OCI-LY3 (cell line): Measurements from ENCODE around the gene AUTS2.

Experiments
- H2AFZ ChIP-seq: fragments of 200-600, 300-600 bp; shearing (Covaris generic); 2 replicates; pipeline ENCODE4 v1.6.0; 2014; ENCODE audit warnings: antibody characterized with exemption, low read depth, low read length
- H3K27ac ChIP-seq: fragments of 200-600, 300-600 bp; sonication (generic); 2 replicates; pipeline ENCODE4 v1.5.1; 2014; ENCODE audit warnings: mild to moderate bottlenecking, low read length, moderate library complexity, mixed read lengths
- H3K27me3 ChIP-seq: fragments of 200-600, 300-600 bp; sonication (generic); 2 replicates; pipeline ENCODE4 v1.6.1; 2014; ENCODE audit warnings: low read depth, low read length, mixed read lengths
- H3K36me3 ChIP-seq: fragments of 200-600, 300-600 bp; sonication (generic); replicated peaks from 2 replicates; pipeline ENCODE3; 2014; ENCODE audit warnings: low read depth, low read length, mixed read lengths
- H3K4me1 ChIP-seq: fragments of 300-600, 200-600 bp; sonication (generic); 2 replicates; pipeline ENCODE4 v1.6.1; 2014; ENCODE audit warnings: low read length, mixed read lengths
- H3K4me2 ChIP-seq: fragments of 200-600, 300-600 bp; sonication (generic); 2 replicates; pipeline ENCODE4 v1.6.1; 2014; ENCODE audit warnings: low read length, mixed read lengths
- H3K4me3 ChIP-seq: fragments of 300-600, 200-600 bp; sonication (generic); 2 replicates; pipeline ENCODE4 v1.5.1; 2014; ENCODE audit warnings: antibody characterized with exemption, mild to moderate bottlenecking, low read length, moderate library complexity
- H3K79me2 ChIP-seq: fragments of 300-600, 200-600 bp; shearing (Covaris generic); 2 replicates; pipeline ENCODE4 v1.6.1; 2014; ENCODE audit warnings: mild to moderate bottlenecking, low read length, mixed read lengths
- H3K9ac ChIP-seq: fragments of 300-600, 200-600 bp; shearing (Covaris generic); 2 replicates; pipeline ENCODE4 v1.6.0; 2014; ENCODE audit warnings: mild to moderate bottlenecking, low read length, moderate library complexity
- H3K9me3 ChIP-seq: fragments of 200-600, 300-600 bp; shearing (Covaris generic); 2 replicates; pipeline ENCODE4 v1.6.1; 2014; ENCODE audit warnings: low read length, mixed read lengths; ENCODE audit not compliant: insufficient read depth
- H4K20me1 ChIP-seq: fragments of 200-600, 300-600 bp; sonication (generic); 2 replicates; pipeline ENCODE4 v1.6.1; 2016; ENCODE audit warnings: low read length, mixed read lengths; ENCODE audit not compliant: insufficient read depth
- EZH2phosphoT487 ChIP-seq: fragments of 200-600 bp; shearing (Covaris generic); IDR thresholded peaks from 2 replicates; pipeline ENCODE4 v1.6.1; 2018; ENCODE audit warnings: antibody characterized with exemption, mixed run types, low read depth
- TF ChIP-seq, protein P1 (sequence below): fragments of 200-600, 300-600 bp; sonication (generic); IDR thresholded peaks from 2 replicates; pipeline ENCODE4 v1.5.1; 2014; ENCODE audit warnings: antibody characterized with exemption, low read length, low read depth

AUTS2 gene

DNA sequence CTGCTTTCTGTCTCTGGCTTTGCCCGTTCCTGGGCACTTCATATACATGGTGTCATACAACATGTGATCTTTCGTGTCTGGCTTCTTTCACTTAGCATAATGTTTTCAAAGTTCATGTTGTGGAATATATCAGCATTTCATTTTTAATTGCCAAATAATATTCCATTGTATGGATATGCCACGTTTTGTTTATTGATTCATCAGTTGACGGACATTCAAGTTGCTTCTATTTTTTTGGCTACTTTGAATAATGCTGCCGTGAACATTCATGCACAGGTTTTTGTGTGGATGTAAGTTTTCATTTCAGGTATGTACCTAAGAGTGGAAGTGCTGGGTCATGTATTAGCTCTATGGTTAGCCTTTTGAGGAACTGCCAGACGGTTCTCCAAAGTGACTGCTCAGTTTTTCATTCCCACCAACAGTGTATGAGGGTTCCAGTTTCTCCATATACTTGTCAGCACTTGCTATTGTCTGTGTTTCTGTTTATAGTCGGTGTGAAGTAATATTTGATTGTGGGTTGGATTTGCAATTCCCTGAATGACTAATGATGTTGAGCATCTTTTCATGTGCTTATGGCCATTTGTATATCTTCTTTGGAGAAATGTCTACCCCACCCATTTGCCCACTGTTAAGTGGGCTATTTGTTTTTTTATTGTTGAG, 1132.3 kb downstream of the AUTS2 start:
- Histone ChIP-seq H3K27ac (no peak overlapping the region), H3K36me3 (no peaks in the 10 kb centered on the region), H3K4me3 (no peak overlapping the region), H3K9ac (no peak overlapping the region), H3K4me1 (no peaks in the 10 kb centered on the region), H4K20me1 (no peaks in the 10 kb centered on the region), H3K79me2 (no peaks in the 10 kb centered on the region), H3K9me3 (no peaks in the 10 kb centered on the region), H3K27me3 (no peaks in the 10 kb centered on the region), H2AFZ (no peak overlapping the region), H3K4me2 (no peak overlapping the region)
- no peak for TF ChIP-seq EZH2phosphoT487
- TF ChIP-seq, protein P1, sequence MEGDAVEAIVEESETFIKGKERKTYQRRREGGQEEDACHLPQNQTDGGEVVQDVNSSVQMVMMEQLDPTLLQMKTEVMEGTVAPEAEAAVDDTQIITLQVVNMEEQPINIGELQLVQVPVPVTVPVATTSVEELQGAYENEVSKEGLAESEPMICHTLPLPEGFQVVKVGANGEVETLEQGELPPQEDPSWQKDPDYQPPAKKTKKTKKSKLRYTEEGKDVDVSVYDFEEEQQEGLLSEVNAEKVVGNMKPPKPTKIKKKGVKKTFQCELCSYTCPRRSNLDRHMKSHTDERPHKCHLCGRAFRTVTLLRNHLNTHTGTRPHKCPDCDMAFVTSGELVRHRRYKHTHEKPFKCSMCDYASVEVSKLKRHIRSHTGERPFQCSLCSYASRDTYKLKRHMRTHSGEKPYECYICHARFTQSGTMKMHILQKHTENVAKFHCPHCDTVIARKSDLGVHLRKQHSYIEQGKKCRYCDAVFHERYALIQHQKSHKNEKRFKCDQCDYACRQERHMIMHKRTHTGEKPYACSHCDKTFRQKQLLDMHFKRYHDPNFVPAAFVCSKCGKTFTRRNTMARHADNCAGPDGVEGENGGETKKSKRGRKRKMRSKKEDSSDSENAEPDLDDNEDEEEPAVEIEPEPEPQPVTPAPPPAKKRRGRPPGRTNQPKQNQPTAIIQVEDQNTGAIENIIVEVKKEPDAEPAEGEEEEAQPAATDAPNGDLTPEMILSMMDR = no peak

DNA sequence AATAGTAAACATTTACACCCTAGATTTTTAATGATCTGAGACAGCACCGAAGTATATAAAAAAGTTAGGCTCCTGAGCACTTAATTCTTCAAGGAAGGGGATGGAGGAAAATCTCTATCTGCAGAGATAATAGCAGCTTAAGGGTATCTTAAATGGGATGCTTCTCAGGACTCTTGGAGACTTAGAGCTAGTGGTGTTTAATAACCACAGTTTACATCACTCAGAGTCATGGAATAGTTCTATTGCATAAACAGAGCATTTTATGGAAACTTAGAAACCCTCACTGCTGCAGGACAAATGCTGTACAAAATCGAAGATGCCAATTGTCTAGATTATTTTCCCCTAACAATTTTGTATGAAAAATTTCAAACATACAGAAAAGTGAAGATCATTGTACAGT, 1134.8 kb downstream of the AUTS2 start:
- Histone ChIP-seq H3K36me3 (no peaks in the 10 kb centered on the region), H3K27ac (no peak overlapping the region), H3K9me3 (no peaks in the 10 kb centered on the region), H3K4me3 (no peak overlapping the region), H3K4me2 (no peak overlapping the region), H2AFZ (no peak overlapping the region), H3K4me1 (no peaks in the 10 kb centered on the region), H3K79me2 (no peaks in the 10 kb centered on the region), H3K9ac (no peak overlapping the region), H4K20me1 (no peaks in the 10 kb centered on the region), H3K27me3 (no peaks in the 10 kb centered on the region)
- no peak for TF ChIP-seq EZH2phosphoT487
- TF ChIP-seq, protein P1 = no peak

DNA sequence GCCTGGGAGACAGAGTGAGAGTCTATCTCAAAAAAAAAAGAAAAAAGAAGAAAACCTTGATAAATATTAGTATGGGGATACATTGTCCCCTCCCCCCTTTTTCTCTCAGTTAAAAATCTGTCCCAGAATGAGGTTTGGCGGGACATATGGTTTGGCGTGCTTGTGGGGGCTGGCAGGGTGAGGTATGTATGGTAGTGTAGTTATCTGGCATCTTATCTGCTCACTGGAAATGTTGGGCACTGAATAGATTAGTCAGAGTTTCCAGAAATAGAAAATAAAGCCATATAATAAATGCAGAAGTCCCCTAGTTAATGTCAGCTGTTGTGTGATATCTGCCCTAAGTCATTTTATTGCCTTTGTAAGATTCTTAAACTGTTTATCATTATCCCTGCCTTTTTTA, 1136.1 kb downstream of the AUTS2 start:
- Histone ChIP-seq H4K20me1 (no peaks in the 10 kb centered on the region), H3K4me3 (no peak overlapping the region), H3K79me2 (no peaks in the 10 kb centered on the region), H3K4me2 (no peak overlapping the region), H3K27me3 (no peaks in the 10 kb centered on the region), H3K36me3 (no peaks in the 10 kb centered on the region), H3K9me3 (no peaks in the 10 kb centered on the region), H3K9ac (no peak overlapping the region), H3K4me1 (no peaks in the 10 kb centered on the region), H3K27ac (no peak overlapping the region), H2AFZ (no peak overlapping the region)
- TF ChIP-seq, protein P1 = no peak
- no peak for TF ChIP-seq EZH2phosphoT487

DNA sequence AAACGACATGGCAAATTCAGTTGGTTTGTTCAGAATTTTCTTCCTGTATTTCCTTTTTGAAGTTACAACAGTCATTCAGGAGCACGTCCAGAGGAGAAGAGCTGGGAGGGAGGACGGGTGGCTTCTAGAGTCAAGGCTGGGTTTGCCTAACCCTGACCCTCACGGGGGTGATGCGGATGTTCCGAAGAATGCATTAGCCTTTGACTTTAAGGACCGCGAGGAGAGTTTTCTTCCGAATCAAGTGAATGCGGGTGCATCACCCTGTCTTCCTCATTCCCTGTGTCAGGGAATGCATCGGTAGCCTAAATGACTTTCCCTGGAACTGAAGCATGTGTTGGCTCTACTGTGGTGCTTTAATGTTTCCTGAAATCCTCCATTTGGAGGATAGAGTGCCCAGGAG, 1137.0 kb downstream of the AUTS2 start:
- TF ChIP-seq, protein P1 = no peak
- TF ChIP-seq EZH2phosphoT487 = no peak
- no peaks in the 10 kb centered on the region for H3K27me3 ChIP-seq
- no peaks in the 10 kb centered on the region for H4K20me1 ChIP-seq
- no peaks in the 10 kb centered on the region for H3K4me1 ChIP-seq
- H3K9me3 ChIP-seq = no peaks in the 10 kb centered on the region
- no peaks in the 10 kb centered on the region for H3K36me3 ChIP-seq
- no peak overlapping the region for H3K4me2 ChIP-seq
- no peak overlapping the region for H3K9ac ChIP-seq
- H3K4me3 ChIP-seq = no peak overlapping the region
- H3K27ac ChIP-seq = no peak overlapping the region
- H3K79me2 ChIP-seq = no peaks in the 10 kb centered on the region
- H2AFZ ChIP-seq = no peak overlapping the region
